Measurements from ENCODE around the gene TMEM120B.
"Not testable (repeated sequence)": the region's sequence is repeated elsewhere in the genome, so short reads cannot be mapped to it uniquely, and the experiment has no call there.

The TMEM120B gene

GRCh38 chr12:121692744-121693143, 19.8 kb upstream of the TMEM120B start:
- not testable (repeated sequence) for H4K8ac ChIP-seq (ENCODE audit: low read depth, low read length); H3K79me1 ChIP-seq (ENCODE audit: low read depth, low read length); DNase-seq (ENCODE audit: low spot score); H3K14ac ChIP-seq (ENCODE audit: low read length); H3K9ac ChIP-seq (ENCODE audit: low read depth, low read length, poor library complexity); H3K18ac ChIP-seq (ENCODE audit: low read length); H2BK15ac ChIP-seq (ENCODE audit: low read length); H3K4ac ChIP-seq (ENCODE audit: low read length); H2AK5ac ChIP-seq (ENCODE audit: low read depth, low read length); H3K4me1 ChIP-seq (ENCODE audit: control insufficient read depth in 2 of 2, insufficient read depth in 1 of 2, low read depth in 1 of 2, low read length in 2 of 2); H4K91ac ChIP-seq (ENCODE audit: low read depth, low read length, poor library complexity); H3K4me2 ChIP-seq (ENCODE audit: insufficient read depth, low read length, poor library complexity, severe bottlenecking); H3K27ac ChIP-seq (replicated peaks; ENCODE audit: low read length); H2BK5ac ChIP-seq (ENCODE audit: low read length); H3K23ac ChIP-seq (ENCODE audit: low read depth, low read length, poor library complexity); H3K4me3 ChIP-seq (ENCODE audit: low read length in 2 of 2); H2BK120ac ChIP-seq (ENCODE audit: low read depth, low read length); H3K9me3 ChIP-seq (replicated peaks in 1 of 2; ENCODE audit: control insufficient read depth in 2 of 2, insufficient read depth in 1 of 2, low read depth in 1 of 2, low read length in 2 of 2); H3K27me3 ChIP-seq (ENCODE audit: control insufficient read depth in 3 of 3, insufficient read depth in 3 of 3, low read depth in 1 of 3, low read length in 3 of 3); H3K36me3 ChIP-seq (replicated peaks in 1 of 2; ENCODE audit: control insufficient read depth in 2 of 2, insufficient read depth in 2 of 2, low read length in 2 of 2); H2AFZ ChIP-seq (ENCODE audit: low read length)
- H2BK12ac ChIP-seq (ENCODE audit: low read length): peak overlapping the region; percentile 58
- no CpG with 5 or more reads among the region's 3 CpGs for WGBS, 2 donors (ENCODE audit: extremely low coverage in 2 of 2, insufficient read length in 2 of 2, insufficient replicate concordance in 1 of 2)

GRCh38 chr12:121693155-121693687, 19.3 kb upstream of the TMEM120B start:
- Histone ChIP-seq H3K79me1 (ENCODE audit: low read depth, low read length) (no peaks in the 10 kb centered on the region), H3K9me3 (replicated peaks in 1 of 2; ENCODE audit: control insufficient read depth in 2 of 2, insufficient read depth in 1 of 2, low read depth in 1 of 2, low read length in 2 of 2) (no peaks in the 10 kb centered on the region), H3K4ac (ENCODE audit: low read length) (no peak overlapping the region), H3K14ac (ENCODE audit: low read length) (no peak overlapping the region), H2AK5ac (ENCODE audit: low read depth, low read length) (no peak overlapping the region), H3K27ac (replicated peaks; ENCODE audit: low read length) (no peak overlapping the region), H2AFZ (ENCODE audit: low read length) (no peak overlapping the region), H3K4me2 (ENCODE audit: insufficient read depth, low read length, poor library complexity, severe bottlenecking) (no peak overlapping the region), H3K4me1 (ENCODE audit: control insufficient read depth in 2 of 2, insufficient read depth in 1 of 2, low read depth in 1 of 2, low read length in 2 of 2) (peaks cover 0 to 4% of the 10 kb centered on the region in 2 donors), H3K23ac (ENCODE audit: low read depth, low read length, poor library complexity) (no peak overlapping the region), H2BK15ac (ENCODE audit: low read length) (no peak overlapping the region), H3K27me3 (ENCODE audit: control insufficient read depth in 3 of 3, insufficient read depth in 3 of 3, low read depth in 1 of 3, low read length in 3 of 3) (no peaks in the 10 kb centered on the region), H3K4me3 (ENCODE audit: low read length in 2 of 2) (no peak overlapping the region), H4K91ac (ENCODE audit: low read depth, low read length, poor library complexity) (no peak overlapping the region), H3K18ac (ENCODE audit: low read length) (no peak overlapping the region), H2BK5ac (ENCODE audit: low read length) (no peak overlapping the region), H3K9ac (ENCODE audit: low read depth, low read length, poor library complexity) (no peak overlapping the region), H2BK12ac (ENCODE audit: low read length) (no peak overlapping the region), H3K36me3 (replicated peaks in 1 of 2; ENCODE audit: control insufficient read depth in 2 of 2, insufficient read depth in 2 of 2, low read length in 2 of 2) (no peaks in the 10 kb centered on the region), H4K8ac (ENCODE audit: low read depth, low read length) (no peak overlapping the region), H2BK120ac (ENCODE audit: low read depth, low read length) (no peak overlapping the region)
- no peak for DNase-seq (ENCODE audit: low spot score)
- WGBS, 2 donors (ENCODE audit: extremely low coverage in 2 of 2, insufficient read length in 2 of 2, insufficient replicate concordance in 1 of 2): no CpG with 5 or more reads among the region's 7 CpGs

- H3K4me3 ChIP-seq (ENCODE audit: low read length in 2 of 2): no peak overlapping the region
- no peaks in the 10 kb centered on the region for H3K9me3 ChIP-seq (replicated peaks in 1 of 2; ENCODE audit: control insufficient read depth in 2 of 2, insufficient read depth in 1 of 2, low read depth in 1 of 2, low read length in 2 of 2)
- no peak overlapping the region for H3K14ac ChIP-seq (ENCODE audit: low read length)
- no peak overlapping the region for H3K27ac ChIP-seq (replicated peaks; ENCODE audit: low read length)
- DNase-seq (ENCODE audit: low spot score): no peak
- peak overlapping the region; percentile 3 for H2AFZ ChIP-seq (ENCODE audit: low read length)
- no peak overlapping the region for H2AK5ac ChIP-seq (ENCODE audit: low read depth, low read length)
- H3K4ac ChIP-seq (ENCODE audit: low read length): no peak overlapping the region
- no peak overlapping the region for H2BK120ac ChIP-seq (ENCODE audit: low read depth, low read length)
- H3K4me2 ChIP-seq (ENCODE audit: insufficient read depth, low read length, poor library complexity, severe bottlenecking): no peak overlapping the region
- H3K23ac ChIP-seq (ENCODE audit: low read depth, low read length, poor library complexity): no peak overlapping the region
- no peak overlapping the region for H2BK5ac ChIP-seq (ENCODE audit: low read length)
- H3K27me3 ChIP-seq (ENCODE audit: control insufficient read depth in 3 of 3, insufficient read depth in 3 of 3, low read depth in 1 of 3, low read length in 3 of 3): no peaks in the 10 kb centered on the region
- H3K9ac ChIP-seq (ENCODE audit: low read depth, low read length, poor library complexity): no peak overlapping the region
- WGBS, 2 donors (ENCODE audit: extremely low coverage in 2 of 2, insufficient read length in 2 of 2, insufficient replicate concordance in 1 of 2): no CpG with 5 or more reads among the region's 9 CpGs
- H4K8ac ChIP-seq (ENCODE audit: low read depth, low read length): no peak overlapping the region
- H3K18ac ChIP-seq (ENCODE audit: low read length): no peak overlapping the region
- H3K79me1 ChIP-seq (ENCODE audit: low read depth, low read length): no peaks in the 10 kb centered on the region
- H2BK12ac ChIP-seq (ENCODE audit: low read length): no peak overlapping the region
- no peak overlapping the region for H4K91ac ChIP-seq (ENCODE audit: low read depth, low read length, poor library complexity)
- no peaks in the 10 kb centered on the region for H3K36me3 ChIP-seq (replicated peaks in 1 of 2; ENCODE audit: control insufficient read depth in 2 of 2, insufficient read depth in 2 of 2, low read length in 2 of 2)
- no peak overlapping the region for H2BK15ac ChIP-seq (ENCODE audit: low read length)
- H3K4me1 ChIP-seq (ENCODE audit: control insufficient read depth in 2 of 2, insufficient read depth in 1 of 2, low read depth in 1 of 2, low read length in 2 of 2): no peaks in the 10 kb centered on the region
Observed at GRCh38 chr12:121697093-121697698, 15.4 kb upstream of the TMEM120B start.

GRCh38 chr12:121697861-121698260, 14.7 kb upstream of the TMEM120B start:
- not testable (repeated sequence) for H2BK120ac ChIP-seq (ENCODE audit: low read depth, low read length); H2AK5ac ChIP-seq (ENCODE audit: low read depth, low read length)
- no CpG with 5 or more reads among the region's 6 CpGs for WGBS, 2 donors (ENCODE audit: extremely low coverage in 2 of 2, insufficient read length in 2 of 2, insufficient replicate concordance in 1 of 2)

More at GRCh38 chr12:121697861-121698260, 14.7 kb upstream of the TMEM120B start:
- H3K27ac ChIP-seq (replicated peaks; ENCODE audit: low read length); H3K27me3 ChIP-seq (ENCODE audit: control insufficient read depth in 3 of 3, insufficient read depth in 3 of 3, low read depth in 1 of 3, low read length in 3 of 3); DNase-seq (ENCODE audit: low spot score); H2AFZ ChIP-seq (ENCODE audit: low read length); H2BK12ac ChIP-seq (ENCODE audit: low read length); H3K36me3 ChIP-seq (replicated peaks in 1 of 2; ENCODE audit: control insufficient read depth in 2 of 2, insufficient read depth in 2 of 2, low read length in 2 of 2); H2BK5ac ChIP-seq (ENCODE audit: low read length); H3K4me3 ChIP-seq (ENCODE audit: low read length in 2 of 2); H4K91ac ChIP-seq (ENCODE audit: low read depth, low read length, poor library complexity); H3K9me3 ChIP-seq (replicated peaks in 1 of 2; ENCODE audit: control insufficient read depth in 2 of 2, insufficient read depth in 1 of 2, low read depth in 1 of 2, low read length in 2 of 2); H2BK15ac ChIP-seq (ENCODE audit: low read length); H3K23ac ChIP-seq (ENCODE audit: low read depth, low read length, poor library complexity); H4K8ac ChIP-seq (ENCODE audit: low read depth, low read length); H3K4ac ChIP-seq (ENCODE audit: low read length); H3K4me1 ChIP-seq (ENCODE audit: control insufficient read depth in 2 of 2, insufficient read depth in 1 of 2, low read depth in 1 of 2, low read length in 2 of 2); H3K18ac ChIP-seq (ENCODE audit: low read length); H3K9ac ChIP-seq (ENCODE audit: low read depth, low read length, poor library complexity); H3K79me1 ChIP-seq (ENCODE audit: low read depth, low read length); H3K4me2 ChIP-seq (ENCODE audit: insufficient read depth, low read length, poor library complexity, severe bottlenecking); H3K14ac ChIP-seq (ENCODE audit: low read length): not testable (repeated sequence)
